ENCODE measurements around the gene ADGRD1. TPM values are rescaled to one million over a fixed set of nuclear protein-coding genes. Genes with fewer than 3 reads are reported as not detected.
A peak's percentile ranks its signal among the peaks of the same experiment; 100 is the strongest.

ADGRD1 gene
- polyA plus RNA-seq, 3 donors = 4.7 to 17.9 (median 4.9) TPM

- Mint-ChIP-seq H3K27ac (no peak overlapping the region), H3K4me3 (no peak overlapping the region), H3K4me1 (peaks cover 17% of the 10 kb centered on the region), H3K9me3 (peaks cover 0 to 2% (median 0%) of the 10 kb centered on the region in 7 donors), H3K36me3 (peaks cover 11 to 12% of the 10 kb centered on the region in 2 donors), H3K27me3 (ENCODE audit: low read depth in 3 of 3) (peaks cover 2 to 7% (median 3%) of the 10 kb centered on the region in 3 donors)
- TF ChIP-seq CTCF (IDR thresholded peaks at IDR 0.05) = no peak
- Histone ChIP-seq H3K4me2 (replicated peaks; ENCODE audit: extremely low read depth, low read length, poor library complexity, severe bottlenecking) (no peak overlapping the region), H3K36me3 (replicated peaks in 1 of 2; ENCODE audit: control insufficient read depth in 1 of 2, insufficient read depth in 2 of 2, low read length in 2 of 2) (no peaks in the 10 kb centered on the region), H3K9me3 (replicated peaks in 1 of 2; ENCODE audit: control insufficient read depth in 1 of 2, insufficient read depth in 1 of 2, low read length in 2 of 2) (no peaks in the 10 kb centered on the region), H3K4me3 (replicated peaks in 1 of 3; ENCODE audit: low read depth in 2 of 3, low read length in 3 of 3) (no peak overlapping the region), H3K79me2 (ENCODE audit: insufficient read depth, low read length) (no peaks in the 10 kb centered on the region), H3K27ac (ENCODE audit: low read depth in 1 of 2, low read length in 2 of 2) (no peak overlapping the region), H2AFZ (ENCODE audit: insufficient read depth, low read depth, low read length, poor library complexity, severe bottlenecking) (no peak overlapping the region), H4K20me1 (ENCODE audit: insufficient read depth, low read length) (no peaks in the 10 kb centered on the region), H3K4me1 (ENCODE audit: control insufficient read depth in 1 of 2, insufficient read depth in 2 of 2, low read length in 2 of 2) (peaks cover 0 to 7% of the 10 kb centered on the region in 2 donors), H3K9ac (ENCODE audit: insufficient read depth, low read length, poor library complexity, severe bottlenecking) (no peak overlapping the region), H3K27me3 (ENCODE audit: control insufficient read depth in 2 of 2, insufficient read depth in 2 of 2, low read length in 2 of 2) (no peaks in the 10 kb centered on the region)
- no peak for DNase-seq
- WGBS (ENCODE audit: insufficient coverage) = 93% methylated on average over 13 of the region's 13 CpGs
- intact Hi-C loops (cut with micrococcal nuclease) = no loop called here
Measured at GRCh38 chr12:131136539-131136872, 182.8 kb downstream of the ADGRD1 start.

GRCh38 chr12:131137009-131137835 is 183.5 kb downstream of the ADGRD1 start:
- H3K4me3 Mint-ChIP-seq = no peak overlapping the region

More at GRCh38 chr12:131137009-131137835, 183.5 kb downstream of the ADGRD1 start:
- WGBS (ENCODE audit: insufficient coverage) = 95% methylated on average over 19 of the region's 25 CpGs
- Mint-ChIP-seq H3K9me3 (peaks cover 0 to 2% (median 0%) of the 10 kb centered on the region in 7 donors), H3K27me3 (ENCODE audit: low read depth in 3 of 3) (peaks cover 2 to 4% (median 3%) of the 10 kb centered on the region in 3 donors), H3K27ac (peak overlapping the region in 1 of 7 donors; percentile 24), H3K36me3 (peaks cover 8 to 9% of the 10 kb centered on the region in 2 donors), H3K4me1 (peaks cover 13% of the 10 kb centered on the region)
- H3K9ac ChIP-seq (ENCODE audit: insufficient read depth, low read length, poor library complexity, severe bottlenecking) = no peak overlapping the region
- H3K27ac ChIP-seq (ENCODE audit: low read depth in 1 of 2, low read length in 2 of 2) = no peak overlapping the region
- no peaks in the 10 kb centered on the region for H3K36me3 ChIP-seq (replicated peaks in 1 of 2; ENCODE audit: control insufficient read depth in 1 of 2, insufficient read depth in 2 of 2, low read length in 2 of 2)
- H3K4me1 ChIP-seq (ENCODE audit: control insufficient read depth in 1 of 2, insufficient read depth in 2 of 2, low read length in 2 of 2) = peaks cover 0 to 7% of the 10 kb centered on the region in 2 donors
- DNase-seq = no peak
- H4K20me1 ChIP-seq (ENCODE audit: insufficient read depth, low read length) = no peaks in the 10 kb centered on the region
- no peaks in the 10 kb centered on the region for H3K9me3 ChIP-seq (replicated peaks in 1 of 2; ENCODE audit: control insufficient read depth in 1 of 2, insufficient read depth in 1 of 2, low read length in 2 of 2)
- no peak overlapping the region for H3K4me2 ChIP-seq (replicated peaks; ENCODE audit: extremely low read depth, low read length, poor library complexity, severe bottlenecking)
- H3K4me3 ChIP-seq (replicated peaks in 1 of 3; ENCODE audit: low read depth in 2 of 3, low read length in 3 of 3) = no peak overlapping the region
- TF ChIP-seq CTCF (IDR thresholded peaks at IDR 0.05) = no peak
- intact Hi-C loops (cut with micrococcal nuclease) = no loop called here
- H2AFZ ChIP-seq (ENCODE audit: insufficient read depth, low read depth, low read length, poor library complexity, severe bottlenecking) = no peak overlapping the region
- H3K79me2 ChIP-seq (ENCODE audit: insufficient read depth, low read length) = no peaks in the 10 kb centered on the region
- no peaks in the 10 kb centered on the region for H3K27me3 ChIP-seq (ENCODE audit: control insufficient read depth in 2 of 2, insufficient read depth in 2 of 2, low read length in 2 of 2)
